G401 (cell line): ENCODE results near the gene FAM209B. TPM values are rescaled to one million over a fixed set of nuclear protein-coding genes. Genes with fewer than 3 reads are reported as not detected.

Experiments
- DNase-seq: peaks from one replicate; pipeline ENCODE4 v3.0.0-alpha.2; 2015; ENCODE audit warnings: low spot score
- in situ Hi-C: cut with HindIII; loops from 2 replicates; pipeline ENCODE4 v1.10.0; 2016; ENCODE audit warnings: low sequenced_read_pairs, mixed read lengths
- total RNA-seq: library from RNA; depleted of rRNA; stranded (reverse); fragments of >200 nt; shearing (Covaris generic); gene quantifications from 2 replicates; pipeline ENCODE4 v1.2.3, GENCODE V29; 2014; rRNA removed

The FAM209B gene
- total RNA-seq, 1 experiment from 2014 or later: not detected

- no peak for DNase-seq
- in situ Hi-C loops: no loop called here
Measured at GRCh38 chr20:56582542-56582941, 49.5 kb downstream of the FAM209B start.

- in situ Hi-C loops: no loop called here
- no peak for DNase-seq
Measured at GRCh38 chr20:56584916-56585315, 51.9 kb downstream of the FAM209B start.

Other genes starting within 250 kb of the FAM209B start
- gene FAM210B, start 174.3 kb upstream of the FAM209B start, total RNA-seq: 18.3 and 20.4 TPM in 2 replicates
- 65.2 and 100 TPM in 2 replicates for gene AURKA, start 141.0 kb upstream of the FAM209B start, total RNA-seq
- 54.6 and 76.4 TPM in 2 replicates for gene CSTF1, start 140.6 kb upstream of the FAM209B start, total RNA-seq
- gene CASS4, start 121.0 kb upstream of the FAM209B start, total RNA-seq: 0.51 TPM in 1 of 2 replicates, not detected in the other
- gene RTF2, start 64.6 kb upstream of the FAM209B start, total RNA-seq: 69.3 and 82.8 TPM in 2 replicates
- gene FAM209A, start 8.5 kb upstream of the FAM209B start, total RNA-seq: not detected in 2 replicates
- gene TFAP2C, start 96.1 kb downstream of the FAM209B start, total RNA-seq: 0.12 and 0.27 TPM in 2 replicates